Testis (tissue), 2 donors: ENCODE results near the gene TNPO2.

Experiments used
- CTCF ChIP-seq, 3 experiments: fragments of 450-650 bp in 2 of 3; fragments of 200-600 bp in 1 of 3; sonication (generic) in 1 of 3; IDR thresholded peaks; one replicate each; pipeline ENCODE4 v1.5.1; 2016 to 2019; ENCODE audit warnings: antibody characterized with exemption in 3 of 3, mild to moderate bottlenecking in 2 of 3, moderate library complexity in 1 of 3
- POLR2A ChIP-seq: fragments of 450-650 bp; IDR thresholded peaks from one replicate; pipeline ENCODE4 v1.6.1; 2017; ENCODE audit warnings: antibody characterized with exemption, mild to moderate bottlenecking, moderate library complexity

GRCh38 chr19:12655546-12655945, 68.2 kb downstream of the TNPO2 start:
- TF ChIP-seq CTCF (IDR thresholded peaks at IDR 0.05) = no peak
- TF ChIP-seq POLR2A = no peak
